ENCODE measurements around the gene RPLP1. TPM values are rescaled to one million over a fixed set of nuclear protein-coding genes. Genes with fewer than 3 reads are reported as not detected.
A peak's percentile ranks its signal among the peaks of the same experiment; 100 is the strongest.

RPLP1 gene
- total RNA-seq, 3 donors from 2014 or later (not counting 1 experiment from before 2014, with no cell fraction given), result 895 to 1,167 (median 974) TPM

- ATAC-seq (peak in 2 of 3 donors; percentile 5 to 22), DNase-seq (peak in 1 of 2 donors; percentile 30)
- Histone ChIP-seq H3K36me3 (ENCODE audit: control insufficient read depth, insufficient read depth, low read length) (no peaks in the 10 kb centered on the region), H3K4me3 (ENCODE audit: low read length) (peak overlapping the region; percentile 89), H3K4me1 (ENCODE audit: control insufficient read depth, insufficient read depth, low read length) (peaks cover 11% of the 10 kb centered on the region), H3K27me3 (ENCODE audit: control insufficient read depth, insufficient read depth, low read length) (peaks cover 2% of the 10 kb centered on the region), H3K27ac (ENCODE audit: low read length) (no peak overlapping the region), H3K9me3 (ENCODE audit: control insufficient read depth, insufficient read depth, low read length) (no peaks in the 10 kb centered on the region)
- under 1% methylated on average over 28 of the region's 29 CpGs for WGBS (ENCODE audit: insufficient coverage)
- H3K4me1 Mint-ChIP-seq, result peaks cover 5 to 10% of the 10 kb centered on the region in 2 donors
- TF ChIP-seq, protein P1, sequence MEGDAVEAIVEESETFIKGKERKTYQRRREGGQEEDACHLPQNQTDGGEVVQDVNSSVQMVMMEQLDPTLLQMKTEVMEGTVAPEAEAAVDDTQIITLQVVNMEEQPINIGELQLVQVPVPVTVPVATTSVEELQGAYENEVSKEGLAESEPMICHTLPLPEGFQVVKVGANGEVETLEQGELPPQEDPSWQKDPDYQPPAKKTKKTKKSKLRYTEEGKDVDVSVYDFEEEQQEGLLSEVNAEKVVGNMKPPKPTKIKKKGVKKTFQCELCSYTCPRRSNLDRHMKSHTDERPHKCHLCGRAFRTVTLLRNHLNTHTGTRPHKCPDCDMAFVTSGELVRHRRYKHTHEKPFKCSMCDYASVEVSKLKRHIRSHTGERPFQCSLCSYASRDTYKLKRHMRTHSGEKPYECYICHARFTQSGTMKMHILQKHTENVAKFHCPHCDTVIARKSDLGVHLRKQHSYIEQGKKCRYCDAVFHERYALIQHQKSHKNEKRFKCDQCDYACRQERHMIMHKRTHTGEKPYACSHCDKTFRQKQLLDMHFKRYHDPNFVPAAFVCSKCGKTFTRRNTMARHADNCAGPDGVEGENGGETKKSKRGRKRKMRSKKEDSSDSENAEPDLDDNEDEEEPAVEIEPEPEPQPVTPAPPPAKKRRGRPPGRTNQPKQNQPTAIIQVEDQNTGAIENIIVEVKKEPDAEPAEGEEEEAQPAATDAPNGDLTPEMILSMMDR (IDR thresholded peaks at IDR 0.05), result no peak
- H3K4me3 Mint-ChIP-seq, result peak overlapping the region; percentile 79
- H3K36me3 Mint-ChIP-seq, result no peaks in the 10 kb centered on the region
- H3K27me3 Mint-ChIP-seq (ENCODE audit: low read depth in 2 of 2), result peaks cover 0 to under 1% of the 10 kb centered on the region in 2 donors
- H3K9me3 Mint-ChIP-seq, result no peaks in the 10 kb centered on the region
- H3K27ac Mint-ChIP-seq, result no peak overlapping the region
- intact Hi-C loops (cut with micrococcal nuclease), result loop anchor here (1.0 kb wide), 1 partner anchor 38 kb away; the partner anchor contains the start of gene RPLP1
Measured at GRCh38 chr15:69414701-69415167, 37.9 kb upstream of the RPLP1 start.

DNA sequence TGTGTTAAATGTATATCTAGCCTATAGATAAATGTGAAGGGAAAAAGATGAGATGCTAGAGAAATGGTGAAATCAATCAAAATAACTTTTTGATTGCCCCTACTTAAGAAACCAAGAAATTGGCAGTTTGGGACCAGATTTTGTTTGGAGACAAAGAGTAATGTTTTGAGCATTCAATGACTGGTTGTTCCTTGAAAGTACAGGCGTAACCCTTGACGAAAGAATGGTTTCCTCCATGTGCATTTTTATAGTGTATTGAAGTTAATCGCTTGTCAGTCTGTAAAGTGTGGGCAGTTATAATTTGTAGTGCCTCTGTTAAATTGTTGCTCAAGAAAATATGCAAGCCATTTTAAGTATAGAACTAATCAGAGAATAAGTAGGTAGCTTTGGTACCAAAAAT is 37.2 kb upstream of the RPLP1 start:
- no peak for ATAC-seq
- no peak for DNase-seq
- H3K4me1 Mint-ChIP-seq, result peaks cover 5 to 10% of the 10 kb centered on the region in 2 donors
- Histone ChIP-seq H3K4me3 (ENCODE audit: low read length) (no peak overlapping the region), H3K36me3 (ENCODE audit: control insufficient read depth, insufficient read depth, low read length) (no peaks in the 10 kb centered on the region), H3K27ac (ENCODE audit: low read length) (no peak overlapping the region), H3K9me3 (ENCODE audit: control insufficient read depth, insufficient read depth, low read length) (no peaks in the 10 kb centered on the region), H3K4me1 (ENCODE audit: control insufficient read depth, insufficient read depth, low read length) (peaks cover 11% of the 10 kb centered on the region), H3K27me3 (ENCODE audit: control insufficient read depth, insufficient read depth, low read length) (peaks cover 2% of the 10 kb centered on the region)
- 88% methylated on average over 3 of the region's 3 CpGs for WGBS (ENCODE audit: insufficient coverage)
- intact Hi-C loops (cut with micrococcal nuclease), result no loop called here
- peak overlapping the region; percentile 57 for H3K4me3 Mint-ChIP-seq
- H3K27me3 Mint-ChIP-seq (ENCODE audit: low read depth in 2 of 2), result no peaks in the 10 kb centered on the region
- no peaks in the 10 kb centered on the region for H3K36me3 Mint-ChIP-seq
- no peak overlapping the region for H3K27ac Mint-ChIP-seq
- TF ChIP-seq, protein P1 (IDR thresholded peaks at IDR 0.05), result no peak
- no peaks in the 10 kb centered on the region for H3K9me3 Mint-ChIP-seq

- DNase-seq, result no peak
- intact Hi-C loops (cut with micrococcal nuclease), result no loop called here
- H3K27ac Mint-ChIP-seq, result no peak overlapping the region
- Histone ChIP-seq H3K27ac (ENCODE audit: low read length) (no peak overlapping the region), H3K27me3 (ENCODE audit: control insufficient read depth, insufficient read depth, low read length) (no peaks in the 10 kb centered on the region), H3K4me1 (ENCODE audit: control insufficient read depth, insufficient read depth, low read length) (peaks cover 11% of the 10 kb centered on the region), H3K9me3 (ENCODE audit: control insufficient read depth, insufficient read depth, low read length) (no peaks in the 10 kb centered on the region), H3K36me3 (ENCODE audit: control insufficient read depth, insufficient read depth, low read length) (no peaks in the 10 kb centered on the region), H3K4me3 (ENCODE audit: low read length) (no peak overlapping the region)
- no peak overlapping the region for H3K4me3 Mint-ChIP-seq
- no peak for ATAC-seq
- no peaks in the 10 kb centered on the region for H3K27me3 Mint-ChIP-seq (ENCODE audit: low read depth in 2 of 2)
- H3K36me3 Mint-ChIP-seq, result no peaks in the 10 kb centered on the region
- H3K9me3 Mint-ChIP-seq, result no peaks in the 10 kb centered on the region
- TF ChIP-seq, protein P1 (IDR thresholded peaks at IDR 0.05), result no peak
- H3K4me1 Mint-ChIP-seq, result peaks cover 5 to 10% of the 10 kb centered on the region in 2 donors
Measured at GRCh38 chr15:69417581-69417980, 35.0 kb upstream of the RPLP1 start.

DNA sequence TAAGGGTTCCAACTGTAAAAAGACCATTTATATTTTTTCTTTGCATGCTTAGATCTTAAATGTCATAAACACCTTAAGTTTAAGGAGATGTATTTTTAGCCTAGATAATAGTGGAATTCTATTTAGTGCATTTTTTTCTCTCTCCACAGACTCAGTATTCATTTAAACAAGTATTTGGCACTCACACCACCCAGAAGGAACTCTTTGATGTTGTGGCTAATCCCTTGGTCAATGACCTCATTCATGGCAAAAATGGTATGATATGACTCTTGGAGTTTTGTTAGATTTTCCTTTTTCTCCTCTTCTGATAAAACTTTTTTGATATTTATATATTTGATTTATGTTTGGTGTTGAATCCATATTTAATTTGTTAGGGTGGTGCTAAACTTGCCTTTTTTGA is 31.1 kb upstream of the RPLP1 start:
- Mint-ChIP-seq H3K27ac (no peak overlapping the region), H3K4me3 (no peak overlapping the region), H3K9me3 (no peaks in the 10 kb centered on the region), H3K27me3 (ENCODE audit: low read depth in 2 of 2) (no peaks in the 10 kb centered on the region), H3K4me1 (no peaks in the 10 kb centered on the region), H3K36me3 (no peaks in the 10 kb centered on the region)
- TF ChIP-seq, protein P1 (IDR thresholded peaks at IDR 0.05), result no peak
- intact Hi-C loops (cut with micrococcal nuclease), result no loop called here
- no peaks in the 10 kb centered on the region for H3K27me3 ChIP-seq (ENCODE audit: control insufficient read depth, insufficient read depth, low read length)
- no peaks in the 10 kb centered on the region for H3K9me3 ChIP-seq (ENCODE audit: control insufficient read depth, insufficient read depth, low read length)
- H3K4me1 ChIP-seq (ENCODE audit: control insufficient read depth, insufficient read depth, low read length), result no peaks in the 10 kb centered on the region
- no peak overlapping the region for H3K4me3 ChIP-seq (ENCODE audit: low read length)
- no peaks in the 10 kb centered on the region for H3K36me3 ChIP-seq (ENCODE audit: control insufficient read depth, insufficient read depth, low read length)
- DNase-seq (no peak), ATAC-seq (no peak)
- no peak overlapping the region for H3K27ac ChIP-seq (ENCODE audit: low read length)

Measured in natural killer cell (primary cell).